Measurements from ENCODE around the gene ATF6. TPM values are rescaled to one million over a fixed set of nuclear protein-coding genes. Genes with fewer than 3 reads are reported as not detected.

ATF6 gene
- total and polyA plus RNA-seq, 2 donors (not counting 1 experiment from before 2014, with no cell fraction given), result 25.3 to 27.4 TPM

- TF ChIP-seq, protein P1, sequence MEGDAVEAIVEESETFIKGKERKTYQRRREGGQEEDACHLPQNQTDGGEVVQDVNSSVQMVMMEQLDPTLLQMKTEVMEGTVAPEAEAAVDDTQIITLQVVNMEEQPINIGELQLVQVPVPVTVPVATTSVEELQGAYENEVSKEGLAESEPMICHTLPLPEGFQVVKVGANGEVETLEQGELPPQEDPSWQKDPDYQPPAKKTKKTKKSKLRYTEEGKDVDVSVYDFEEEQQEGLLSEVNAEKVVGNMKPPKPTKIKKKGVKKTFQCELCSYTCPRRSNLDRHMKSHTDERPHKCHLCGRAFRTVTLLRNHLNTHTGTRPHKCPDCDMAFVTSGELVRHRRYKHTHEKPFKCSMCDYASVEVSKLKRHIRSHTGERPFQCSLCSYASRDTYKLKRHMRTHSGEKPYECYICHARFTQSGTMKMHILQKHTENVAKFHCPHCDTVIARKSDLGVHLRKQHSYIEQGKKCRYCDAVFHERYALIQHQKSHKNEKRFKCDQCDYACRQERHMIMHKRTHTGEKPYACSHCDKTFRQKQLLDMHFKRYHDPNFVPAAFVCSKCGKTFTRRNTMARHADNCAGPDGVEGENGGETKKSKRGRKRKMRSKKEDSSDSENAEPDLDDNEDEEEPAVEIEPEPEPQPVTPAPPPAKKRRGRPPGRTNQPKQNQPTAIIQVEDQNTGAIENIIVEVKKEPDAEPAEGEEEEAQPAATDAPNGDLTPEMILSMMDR (conservative IDR thresholded peaks at IDR 0.05 in 1 of 2, IDR thresholded peaks at IDR 0.05 in 1 of 2; ENCODE audit: low read depth in 1 of 2, low read length in 2 of 2), result no peak
- no peak for TF ChIP-seq EZH2 (IDR thresholded peaks at IDR 0.05; ENCODE audit: low read length, missing control alignments)
- H3K27me3 ChIP-seq (ENCODE audit: control insufficient read depth, insufficient read depth, low read length), result no peaks in the 10 kb centered on the region
- no peak overlapping the region for H3K4me3 ChIP-seq (replicated peaks in 1 of 4; ENCODE audit: control extremely low read depth in 1 of 4, insufficient read depth in 1 of 4, low read depth in 3 of 4, low read length in 4 of 4)
- no peak overlapping the region for H3K27ac ChIP-seq (ENCODE audit: insufficient read depth, low read length)
- H3K9ac ChIP-seq (ENCODE audit: insufficient read depth, low read length), result no peak overlapping the region
- H3K4me2 ChIP-seq (ENCODE audit: extremely low read depth, insufficient read depth, low read length), result no peak overlapping the region
- no peaks in the 10 kb centered on the region for H4K20me1 ChIP-seq (ENCODE audit: control insufficient read depth, extremely low read depth, insufficient read depth, low read length)
- no peaks in the 10 kb centered on the region for H3K9me3 ChIP-seq (ENCODE audit: control insufficient read depth, insufficient read depth, low read depth, low read length)
- DNase-seq (ENCODE audit: low read depth in 2 of 2), result no peak
- no peak overlapping the region for H2AFZ ChIP-seq (ENCODE audit: low read length)
- peaks cover 7% of the 10 kb centered on the region for H3K4me1 ChIP-seq (ENCODE audit: control insufficient read depth, extremely low read depth, insufficient read depth, low read length)
- H3K79me2 ChIP-seq (ENCODE audit: control insufficient read depth, insufficient read depth, low read length), result no peaks in the 10 kb centered on the region
- H3K36me3 ChIP-seq (ENCODE audit: control insufficient read depth, insufficient read depth, low read length), result no peaks in the 10 kb centered on the region
Observed at GRCh38 chr1:161944381-161944780, 178.3 kb downstream of the ATF6 start.

DNA sequence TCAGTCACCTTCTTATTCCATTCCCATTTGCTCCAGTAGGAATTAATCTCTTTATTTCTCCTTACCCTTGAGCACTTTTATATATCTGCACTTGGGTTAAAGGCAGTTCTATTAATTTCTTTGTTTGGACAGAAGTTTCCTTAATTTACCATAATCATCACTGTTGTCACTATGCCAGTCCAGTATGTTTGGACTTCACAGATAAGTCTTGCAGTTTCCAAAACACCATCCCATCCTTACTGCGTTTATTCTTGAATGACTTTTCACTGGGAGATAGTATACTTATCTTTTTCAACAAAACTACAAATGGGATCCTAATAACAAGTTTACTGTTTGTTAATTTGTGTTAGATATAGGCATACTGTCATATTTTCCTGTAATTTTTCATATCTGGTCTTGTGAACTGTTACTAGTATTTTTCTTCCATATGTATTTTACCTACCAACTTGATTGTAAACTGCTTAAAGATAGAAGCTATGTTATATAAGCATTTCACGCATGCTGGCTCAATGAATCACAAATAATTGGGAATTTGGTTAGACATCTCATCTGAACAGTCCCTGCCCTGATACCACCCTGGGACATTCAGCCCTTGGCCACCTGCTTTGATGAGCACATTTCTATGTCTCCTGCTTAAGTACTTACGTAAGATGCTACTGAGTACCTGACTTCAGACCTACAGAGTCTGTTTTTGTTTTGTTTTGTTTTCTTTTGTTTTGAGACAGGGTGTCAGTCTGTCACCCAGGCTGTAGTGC is 179.4 kb downstream of the ATF6 start:
- Histone ChIP-seq H3K36me3 (ENCODE audit: control insufficient read depth, insufficient read depth, low read length) (no peaks in the 10 kb centered on the region), H3K4me3 (replicated peaks in 1 of 4; ENCODE audit: control extremely low read depth in 1 of 4, insufficient read depth in 1 of 4, low read depth in 3 of 4, low read length in 4 of 4) (no peak overlapping the region), H3K27me3 (ENCODE audit: control insufficient read depth, insufficient read depth, low read length) (no peaks in the 10 kb centered on the region), H3K27ac (ENCODE audit: insufficient read depth, low read length) (peak overlapping the region; percentile 15), H2AFZ (ENCODE audit: low read length) (no peak overlapping the region), H4K20me1 (ENCODE audit: control insufficient read depth, extremely low read depth, insufficient read depth, low read length) (no peaks in the 10 kb centered on the region), H3K79me2 (ENCODE audit: control insufficient read depth, insufficient read depth, low read length) (no peaks in the 10 kb centered on the region), H3K4me2 (ENCODE audit: extremely low read depth, insufficient read depth, low read length) (no peak overlapping the region), H3K4me1 (ENCODE audit: control insufficient read depth, extremely low read depth, insufficient read depth, low read length) (peaks cover 7% of the 10 kb centered on the region), H3K9ac (ENCODE audit: insufficient read depth, low read length) (no peak overlapping the region), H3K9me3 (ENCODE audit: control insufficient read depth, insufficient read depth, low read depth, low read length) (no peaks in the 10 kb centered on the region)
- no peak for DNase-seq (ENCODE audit: low read depth in 2 of 2)
- no peak for TF ChIP-seq EZH2 (IDR thresholded peaks at IDR 0.05; ENCODE audit: low read length, missing control alignments)
- TF ChIP-seq, protein P1 (conservative IDR thresholded peaks at IDR 0.05 in 1 of 2, IDR thresholded peaks at IDR 0.05 in 1 of 2; ENCODE audit: low read depth in 1 of 2, low read length in 2 of 2), result no peak

DNA sequence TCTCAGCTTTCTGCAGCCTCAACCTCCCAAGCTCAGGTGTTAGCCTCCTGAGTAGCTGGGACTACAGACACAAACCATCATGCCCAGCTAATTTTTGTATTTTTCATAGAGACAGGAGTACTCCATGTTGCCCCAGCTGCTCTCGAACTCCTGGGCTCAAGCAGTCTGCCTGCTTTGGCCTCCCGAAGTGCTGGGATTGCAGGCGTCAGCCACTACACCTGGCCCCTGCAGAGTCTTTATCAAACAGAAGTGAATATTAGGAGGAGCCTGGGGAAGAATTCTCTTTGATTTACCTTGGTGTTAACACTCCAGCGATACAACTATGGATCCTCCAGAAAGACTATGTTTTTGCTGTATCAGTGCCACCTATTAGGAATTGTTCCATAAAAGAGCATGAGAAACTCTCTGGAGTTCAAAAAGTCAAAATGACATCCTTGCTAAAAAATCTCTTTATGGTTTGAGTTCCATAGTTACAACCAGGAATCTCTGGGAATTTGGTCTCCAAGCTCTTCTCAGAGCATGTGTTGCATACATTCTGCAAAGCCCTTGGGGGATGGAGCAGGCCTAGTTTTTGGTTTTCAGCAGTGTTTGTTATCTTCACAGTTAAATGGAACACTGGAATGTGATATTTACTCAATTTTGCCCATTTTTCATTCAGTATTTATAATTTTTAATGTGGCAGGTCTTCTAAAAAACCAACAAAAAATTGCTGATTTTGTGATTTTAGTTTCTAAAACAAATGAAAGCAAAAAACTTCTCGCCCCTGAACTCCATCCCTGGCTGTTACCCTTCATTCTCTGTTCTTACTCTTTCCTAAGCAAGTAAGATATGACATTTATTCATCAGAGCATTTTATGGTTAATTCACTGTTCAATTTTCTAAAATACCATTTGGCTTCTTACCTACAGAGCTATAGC is 180.2 kb downstream of the ATF6 start:
- peak overlapping the region; percentile 54 for H3K27ac ChIP-seq (ENCODE audit: insufficient read depth, low read length)
- H3K4me3 ChIP-seq (replicated peaks in 1 of 4; ENCODE audit: control extremely low read depth in 1 of 4, insufficient read depth in 1 of 4, low read depth in 3 of 4, low read length in 4 of 4), result no peak overlapping the region
- no peak overlapping the region for H3K4me2 ChIP-seq (ENCODE audit: extremely low read depth, insufficient read depth, low read length)
- TF ChIP-seq, protein P1 (conservative IDR thresholded peaks at IDR 0.05 in 1 of 2, IDR thresholded peaks at IDR 0.05 in 1 of 2; ENCODE audit: low read depth in 1 of 2, low read length in 2 of 2), result no peak
- no peak for TF ChIP-seq EZH2 (IDR thresholded peaks at IDR 0.05; ENCODE audit: low read length, missing control alignments)
- H4K20me1 ChIP-seq (ENCODE audit: control insufficient read depth, extremely low read depth, insufficient read depth, low read length), result no peaks in the 10 kb centered on the region
- no peaks in the 10 kb centered on the region for H3K36me3 ChIP-seq (ENCODE audit: control insufficient read depth, insufficient read depth, low read length)
- H3K9me3 ChIP-seq (ENCODE audit: control insufficient read depth, insufficient read depth, low read depth, low read length), result no peaks in the 10 kb centered on the region
- H3K4me1 ChIP-seq (ENCODE audit: control insufficient read depth, extremely low read depth, insufficient read depth, low read length), result peaks cover 7% of the 10 kb centered on the region
- no peak overlapping the region for H2AFZ ChIP-seq (ENCODE audit: low read length)
- H3K9ac ChIP-seq (ENCODE audit: insufficient read depth, low read length), result no peak overlapping the region
- peak; percentile 62 to 83 for DNase-seq (ENCODE audit: low read depth in 2 of 2)
- no peaks in the 10 kb centered on the region for H3K79me2 ChIP-seq (ENCODE audit: control insufficient read depth, insufficient read depth, low read length)
- no peaks in the 10 kb centered on the region for H3K27me3 ChIP-seq (ENCODE audit: control insufficient read depth, insufficient read depth, low read length)

Measured in fibroblast of lung (primary cell).